CD4-positive, alpha-beta T cell (primary cell): ENCODE data around the gene C2CD5. TPM values are rescaled to one million over a fixed set of nuclear protein-coding genes. Genes with fewer than 3 reads are reported as not detected.

Experiments used
- ATAC-seq: fragments of 200-7000 bp; cut with Tn5 transposase; one replicate; pipeline ENCODE4 v1.10.0; 2022; ENCODE audit warnings: mild to moderate bottlenecking; ENCODE audit not compliant: poor library complexity
- CTCF ChIA-PET: fragments of 350-600 bp; sonication (Branson Sonifier 250); formaldehyde crosslinking; loops from one replicate; lab custom pipeline; 2021; ENCODE audit warnings: antibody characterized with exemption, inconsistent platforms; lab: Charles Lee
- POLR2A ChIA-PET: fragments of 350-600 bp; sonication (Branson Sonifier 250); formaldehyde crosslinking; loops from one replicate; lab custom pipeline; 2021; ENCODE audit warnings: antibody characterized with exemption, inconsistent platforms; lab: Charles Lee
- DNase-seq, 14 experiments: peaks; one replicate each; pipeline ENCODE4 v3.0.0-alpha.2; 2013 to 2020; ENCODE audit warnings: mixed read lengths in 2 of 14
- H3K27ac ChIP-seq, 2 donors: one replicate each; pipeline versions ENCODE4 v1.5.1 to v1.7.0; 2013; ENCODE audit warnings: low read length in 2 of 2, low read depth in 1 of 2, mild to moderate bottlenecking in 1 of 2
- H3K27me3 ChIP-seq, 2 experiments: 1 replicate in 1 of 2; 2 replicates in 1 of 2; pipeline versions ENCODE4 v1.6.1 to v1.7.0; 2013; ENCODE audit warnings: low read length in 2 of 2, control low read depth in 1 of 2, mild to moderate bottlenecking in 1 of 2, moderate library complexity in 1 of 2; ENCODE audit not compliant: insufficient read depth in 2 of 2, control insufficient read depth in 1 of 2
- H3K36me3 ChIP-seq: one replicate; pipeline ENCODE4 v1.6.1; 2013; ENCODE audit warnings: low read length, control low read depth; ENCODE audit not compliant: insufficient read depth
- H3K4me1 ChIP-seq: one replicate; pipeline ENCODE4 v1.6.1; 2013; ENCODE audit warnings: low read length, control low read depth; ENCODE audit not compliant: insufficient read depth
- H3K4me3 ChIP-seq: one replicate; pipeline ENCODE4 v1.5.1; 2013; ENCODE audit warnings: mild to moderate bottlenecking, low read length, moderate library complexity
- H3K9me3 ChIP-seq, 2 experiments: 1 replicate in 1 of 2; 2 replicates in 1 of 2; pipeline versions ENCODE4 v1.6.1 to v1.7.0; 2013; ENCODE audit warnings: low read length in 2 of 2, mild to moderate bottlenecking in 2 of 2, control low read depth in 1 of 2, moderate library complexity in 1 of 2; ENCODE audit not compliant: control insufficient read depth in 1 of 2, insufficient read depth in 1 of 2
- H3K27ac Mint-ChIP-seq: one replicate; pipeline ENCODE4 v1.8.0; 2020; ENCODE audit warnings: mixed read lengths
- H3K27me3 Mint-ChIP-seq: one replicate; pipeline ENCODE4 v1.8.0; 2021; ENCODE audit warnings: mixed read lengths
- H3K36me3 Mint-ChIP-seq: one replicate; pipeline ENCODE4 v1.8.0; 2021; ENCODE audit warnings: low read depth, mixed read lengths
- H3K4me1 Mint-ChIP-seq: one replicate; pipeline ENCODE4 v1.8.0; 2021; ENCODE audit warnings: low read depth, mixed read lengths
- H3K4me3 Mint-ChIP-seq: one replicate; pipeline ENCODE4 v1.8.0; 2020; ENCODE audit warnings: mild to moderate bottlenecking, mixed read lengths
- H3K9me3 Mint-ChIP-seq: one replicate; pipeline ENCODE4 v1.8.0; 2020; ENCODE audit warnings: mixed read lengths
- intact Hi-C, 2 experiments: fragments of 100-400 bp; cut with DNase I in 1 of 2; cut with micrococcal nuclease in 1 of 2; formaldehyde crosslinking; loops; one replicate each; pipeline versions ENCODE4 v1.15.1 to v1.9.0; 2023 to 2025; cut with DNase I, micrococcal nuclease
- total RNA-seq, 174 experiments: library from RNA in 2 of 174; stranded (reverse) in 2 of 174; gene quantifications; one replicate each; pipeline ENCODE4 v1.2.3 and lab custom pipeline; 2021 to 2026
- TF ChIP-seq, protein P1 (sequence below): fragments of 200-600 bp; IDR thresholded peaks from one replicate; pipeline ENCODE4 v1.8.0; 2022; ENCODE audit warnings: antibody characterized with exemption, mild to moderate bottlenecking

C2CD5 gene
- total RNA-seq, 2 experiments from 2014 or later = 21.8 to 23.2 TPM

DNA sequence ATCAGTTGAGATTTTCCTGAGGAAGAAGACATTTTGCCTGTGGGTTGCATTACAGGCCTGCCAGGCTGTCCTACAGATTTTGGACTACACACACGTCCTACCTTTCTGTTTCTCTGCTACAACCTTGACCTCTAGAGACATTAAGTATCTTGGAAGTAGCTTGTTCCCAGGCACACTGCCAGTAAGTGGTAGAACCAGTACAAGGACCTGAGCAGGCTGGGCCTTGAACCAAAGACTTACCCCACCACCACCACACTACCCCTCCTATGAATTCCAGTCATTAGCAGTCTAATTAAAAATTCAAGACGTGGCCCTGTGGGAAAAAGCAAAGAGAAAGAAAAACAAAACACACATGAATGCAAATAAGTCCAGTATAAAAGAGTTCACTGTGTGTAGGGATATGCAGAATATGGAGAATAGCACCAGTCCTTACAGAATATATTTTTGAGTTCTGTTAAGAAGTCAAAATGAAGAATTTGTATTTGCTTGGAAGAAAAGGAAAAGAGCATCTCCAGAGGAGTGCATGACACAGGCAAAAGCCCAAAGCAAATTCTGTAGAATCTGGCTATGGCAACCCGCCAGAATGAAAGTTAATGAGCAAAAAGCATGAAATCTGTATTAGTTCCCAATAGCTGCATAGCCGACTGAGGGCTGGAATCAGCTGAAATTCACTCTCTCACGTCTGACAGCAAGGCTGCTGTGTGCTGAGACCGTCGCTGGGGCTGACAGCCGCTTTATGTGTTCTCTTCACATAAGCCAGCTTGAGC lies 135.5 kb downstream of the C2CD5 start:
- Mint-ChIP-seq H3K27ac (peak overlapping the region; percentile 88), H3K4me3 (peak overlapping the region; percentile 78), H3K36me3 (no peaks in the 10 kb centered on the region), H3K27me3 (no peaks in the 10 kb centered on the region), H3K4me1 (peaks cover 20% of the 10 kb centered on the region), H3K9me3 (no peaks in the 10 kb centered on the region)
- ChIA-PET POLR2A (interaction anchor here (1.8 to 2.6 kb wide), 3 partner anchors 9 to 75 kb away, joined by 9 to 18 read pairs (median 13); partner anchors contain the start of gene ST8SIA1), CTCF (no interaction called here)
- peaks cover 15% of the 10 kb centered on the region for H3K4me1 ChIP-seq
- peak overlapping the region; percentile 9 to 49 for H3K27ac ChIP-seq
- no peaks in the 10 kb centered on the region for H3K27me3 ChIP-seq
- no peaks in the 10 kb centered on the region for H3K9me3 ChIP-seq
- H3K4me3 ChIP-seq = peak overlapping the region; percentile 38
- H3K36me3 ChIP-seq = no peaks in the 10 kb centered on the region
- DNase-seq (peak in 3 of 14 experiments; percentile 20 to 62 (median 43)), ATAC-seq (peak; percentile 33)
- intact Hi-C loops = loop anchor here in 1 of 2 experiments (5.0 kb wide), 1 partner anchor 39 kb away; no protein-coding TSS in a partner anchor
- TF ChIP-seq, protein P1, sequence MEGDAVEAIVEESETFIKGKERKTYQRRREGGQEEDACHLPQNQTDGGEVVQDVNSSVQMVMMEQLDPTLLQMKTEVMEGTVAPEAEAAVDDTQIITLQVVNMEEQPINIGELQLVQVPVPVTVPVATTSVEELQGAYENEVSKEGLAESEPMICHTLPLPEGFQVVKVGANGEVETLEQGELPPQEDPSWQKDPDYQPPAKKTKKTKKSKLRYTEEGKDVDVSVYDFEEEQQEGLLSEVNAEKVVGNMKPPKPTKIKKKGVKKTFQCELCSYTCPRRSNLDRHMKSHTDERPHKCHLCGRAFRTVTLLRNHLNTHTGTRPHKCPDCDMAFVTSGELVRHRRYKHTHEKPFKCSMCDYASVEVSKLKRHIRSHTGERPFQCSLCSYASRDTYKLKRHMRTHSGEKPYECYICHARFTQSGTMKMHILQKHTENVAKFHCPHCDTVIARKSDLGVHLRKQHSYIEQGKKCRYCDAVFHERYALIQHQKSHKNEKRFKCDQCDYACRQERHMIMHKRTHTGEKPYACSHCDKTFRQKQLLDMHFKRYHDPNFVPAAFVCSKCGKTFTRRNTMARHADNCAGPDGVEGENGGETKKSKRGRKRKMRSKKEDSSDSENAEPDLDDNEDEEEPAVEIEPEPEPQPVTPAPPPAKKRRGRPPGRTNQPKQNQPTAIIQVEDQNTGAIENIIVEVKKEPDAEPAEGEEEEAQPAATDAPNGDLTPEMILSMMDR = no peak

DNA sequence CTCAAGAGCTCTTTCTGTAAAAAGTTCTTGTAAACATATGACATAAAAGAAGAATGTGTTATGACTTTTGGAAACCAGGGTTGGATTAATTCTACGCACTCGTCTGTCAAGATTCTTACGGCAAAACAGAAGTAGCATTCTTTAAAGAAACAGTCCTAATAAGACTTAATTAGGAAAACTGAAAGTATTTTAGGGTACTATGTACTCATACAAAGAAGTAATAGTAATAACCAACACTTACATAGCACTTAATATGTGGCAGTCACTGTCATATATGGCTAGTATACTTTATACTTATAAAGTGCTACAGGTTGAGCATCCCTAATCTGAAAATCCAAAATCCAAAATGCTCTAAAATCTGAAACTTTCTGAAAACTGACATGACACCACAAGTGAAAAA lies 136.9 kb downstream of the C2CD5 start:
- Mint-ChIP-seq H3K36me3 (no peaks in the 10 kb centered on the region), H3K4me1 (peaks cover 20% of the 10 kb centered on the region), H3K27me3 (no peaks in the 10 kb centered on the region), H3K27ac (no peak overlapping the region), H3K9me3 (no peaks in the 10 kb centered on the region), H3K4me3 (no peak overlapping the region)
- CTCF ChIA-PET = no interaction called here
- intact Hi-C loops = loop anchor here in 1 of 2 experiments (5.0 kb wide), 1 partner anchor 40 kb away; no protein-coding TSS in a partner anchor
- POLR2A ChIA-PET = interaction anchor here (1.3 to 1.4 kb wide), 2 partner anchors 9 to 72 kb away, joined by 3 to 4 read pairs; no protein-coding TSS in a partner anchor
- H3K9me3 ChIP-seq = no peaks in the 10 kb centered on the region
- H3K4me3 ChIP-seq = no peak overlapping the region
- no peaks in the 10 kb centered on the region for H3K36me3 ChIP-seq
- peak overlapping the region in 1 of 2 donors; percentile 3 for H3K27ac ChIP-seq
- H3K27me3 ChIP-seq = no peaks in the 10 kb centered on the region
- peaks cover 15% of the 10 kb centered on the region for H3K4me1 ChIP-seq
- no peak for DNase-seq
- TF ChIP-seq, protein P1 = no peak
- ATAC-seq = no peak

DNA sequence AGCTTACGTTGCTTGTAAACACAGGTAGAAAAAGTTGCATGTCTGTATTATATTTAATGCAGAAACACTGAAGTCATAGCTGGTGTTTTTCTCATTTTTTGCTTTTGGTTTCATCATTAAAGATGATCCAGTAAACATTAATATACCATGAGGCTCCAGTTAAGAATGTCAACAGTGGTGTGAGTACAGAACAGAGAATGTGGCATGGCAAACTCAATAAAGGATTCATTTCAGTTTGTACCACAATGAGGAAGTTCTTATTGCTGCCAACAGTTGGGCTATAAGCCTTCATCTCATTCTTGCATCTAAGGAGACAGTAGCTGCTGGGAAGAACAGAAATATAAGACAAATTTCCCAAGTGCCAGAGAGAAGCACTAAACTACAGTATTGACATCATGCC lies 137.7 kb downstream of the C2CD5 start:
- ATAC-seq (no peak), DNase-seq (no peak)
- no peaks in the 10 kb centered on the region for H3K36me3 ChIP-seq
- no peaks in the 10 kb centered on the region for H3K27me3 ChIP-seq
- TF ChIP-seq, protein P1 = no peak
- intact Hi-C loops = loop anchor here in 1 of 2 experiments (5.0 kb wide), 1 partner anchor 41 kb away; no protein-coding TSS in a partner anchor
- CTCF ChIA-PET = no interaction called here
- Mint-ChIP-seq H3K36me3 (no peaks in the 10 kb centered on the region), H3K27ac (no peak overlapping the region), H3K27me3 (no peaks in the 10 kb centered on the region), H3K9me3 (no peaks in the 10 kb centered on the region), H3K4me1 (peaks cover 20% of the 10 kb centered on the region), H3K4me3 (no peak overlapping the region)
- peaks cover 15% of the 10 kb centered on the region for H3K4me1 ChIP-seq
- H3K27ac ChIP-seq = peak overlapping the region in 1 of 2 donors; percentile 16
- POLR2A ChIA-PET = interaction anchor here (0.7 to 1.4 kb wide), 3 partner anchors 9 to 72 kb away, joined by 3 to 4 read pairs (median 3); no protein-coding TSS in a partner anchor
- no peak overlapping the region for H3K4me3 ChIP-seq
- H3K9me3 ChIP-seq = no peaks in the 10 kb centered on the region
